SK-N-DZ (cell line): ENCODE results near the gene MAML2.

Experiments
- DNase-seq: peaks from one replicate; pipeline ENCODE4 v3.0.0-alpha.2; 2015; ENCODE audit warnings: low spot score

The MAML2 gene

GRCh38 chr11:96015906-96016565 is 327.0 kb downstream of the MAML2 start:
- DNase-seq: peak; percentile 89

GRCh38 chr11:96014217-96014616 is 328.8 kb downstream of the MAML2 start:
- no peak for DNase-seq

GRCh38 chr11:96013461-96014213 is 329.4 kb downstream of the MAML2 start:
- DNase-seq: no peak

- DNase-seq: peak; percentile 73
Observed at GRCh38 chr11:96012086-96012824, 330.7 kb downstream of the MAML2 start.

- no peak for DNase-seq
Observed at GRCh38 chr11:96010683-96011082, 332.3 kb downstream of the MAML2 start.

- no peak for DNase-seq
Observed at GRCh38 chr11:96008161-96008720, 334.8 kb downstream of the MAML2 start.

- DNase-seq: no peak
Observed at GRCh38 chr11:96006037-96006436, 337.0 kb downstream of the MAML2 start.

GRCh38 chr11:96004862-96005261 is 338.1 kb downstream of the MAML2 start:
- DNase-seq: no peak

- no peak for DNase-seq
Observed at GRCh38 chr11:96002754-96003290, 340.2 kb downstream of the MAML2 start.

- no peak for DNase-seq
Observed at GRCh38 chr11:96002339-96002738, 340.7 kb downstream of the MAML2 start.

- DNase-seq: no peak
Observed at GRCh38 chr11:96001037-96001436, 342.0 kb downstream of the MAML2 start.

GRCh38 chr11:95999711-96000406 is 343.1 kb downstream of the MAML2 start:
- no peak for DNase-seq

- DNase-seq: no peak
Observed at GRCh38 chr11:95996621-95997235, 346.3 kb downstream of the MAML2 start.

GRCh38 chr11:95994329-95994728 is 348.7 kb downstream of the MAML2 start:
- no peak for DNase-seq

- DNase-seq: no peak
Observed at GRCh38 chr11:95993438-95994298, 349.3 kb downstream of the MAML2 start.

GRCh38 chr11:95991545-95991944 is 351.4 kb downstream of the MAML2 start:
- no peak for DNase-seq

- DNase-seq: no peak
Observed at GRCh38 chr11:95991101-95991500, 351.9 kb downstream of the MAML2 start.

GRCh38 chr11:95989780-95990179 is 353.2 kb downstream of the MAML2 start:
- no peak for DNase-seq

GRCh38 chr11:95989076-95989605 is 353.9 kb downstream of the MAML2 start:
- DNase-seq: no peak
